HG03521 (cell line): Measurements from ENCODE around the gene ZNF684.
"Not testable (repeated sequence)": the region's sequence is repeated elsewhere in the genome, so short reads cannot be mapped to it uniquely, and the experiment has no call there.

Source experiments
- ATAC-seq: cut with Tn5 transposase; IDR thresholded peaks from one replicate; pipeline ENCODE4 v1.9.1; 2021; ENCODE audit warnings: mild to moderate bottlenecking, moderate library complexity; ENCODE audit not compliant: unreplicated experiment

ZNF684 gene

DNA sequence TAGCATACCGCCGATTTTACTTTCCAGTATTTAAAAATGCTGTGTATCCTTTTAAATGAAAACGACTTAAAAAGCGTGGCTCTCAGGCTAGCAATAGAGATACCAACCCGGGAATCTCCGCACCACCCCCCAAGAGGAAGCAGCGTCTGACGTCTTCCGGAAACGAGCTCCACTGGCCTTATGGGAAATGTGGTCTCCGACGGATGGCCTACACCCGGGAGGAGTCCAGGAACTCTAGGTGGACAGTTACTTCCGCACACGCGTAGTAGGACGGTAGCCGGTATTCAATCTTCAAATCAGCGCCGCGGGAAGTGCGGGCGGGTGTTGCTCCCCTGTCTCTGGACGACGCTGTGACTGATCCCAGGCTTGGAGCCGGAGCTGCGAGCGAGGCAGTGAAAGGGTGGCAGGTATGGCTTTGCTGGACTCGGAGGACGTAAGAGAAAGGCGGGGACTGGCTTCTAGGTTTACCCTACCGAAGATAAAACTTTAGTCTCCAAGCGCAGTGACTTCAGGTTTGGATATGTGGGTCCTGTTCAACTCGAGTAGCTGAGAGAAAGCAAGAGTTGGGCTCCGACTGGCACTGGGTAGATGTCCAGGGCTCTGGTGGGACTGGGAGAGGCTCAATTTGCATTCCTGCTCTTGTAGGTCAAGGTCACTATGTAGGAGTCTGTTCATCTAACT lies at the start of gene ZNF684:
ZNF684 (plus strand) TSS at position 257 of the 681 bp plus-strand sequence. CDS start 1,530 bp downstream, outside the sequence.
- ATAC-seq: peak; percentile 90

DNA sequence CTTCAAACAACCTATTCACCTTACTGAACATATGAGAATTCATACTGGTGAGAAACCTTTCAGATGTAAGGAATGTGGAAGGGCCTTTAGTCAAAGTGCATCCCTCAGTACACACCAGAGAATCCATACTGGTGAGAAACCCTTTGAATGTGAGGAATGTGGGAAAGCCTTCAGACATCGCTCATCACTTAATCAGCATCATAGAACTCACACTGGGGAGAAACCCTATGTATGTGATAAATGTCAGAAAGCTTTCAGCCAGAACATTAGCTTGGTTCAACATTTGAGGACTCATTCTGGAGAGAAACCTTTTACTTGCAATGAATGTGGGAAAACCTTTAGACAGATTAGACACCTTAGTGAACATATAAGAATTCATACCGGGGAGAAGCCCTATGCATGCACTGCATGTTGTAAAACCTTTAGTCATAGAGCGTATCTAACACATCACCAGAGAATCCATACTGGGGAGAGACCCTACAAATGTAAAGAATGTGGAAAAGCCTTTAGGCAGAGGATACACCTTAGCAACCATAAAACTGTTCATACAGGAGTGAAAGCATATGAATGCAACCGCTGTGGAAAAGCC lies 36.0 kb upstream of the ZNF684 start:
- ATAC-seq: no peak

DNA sequence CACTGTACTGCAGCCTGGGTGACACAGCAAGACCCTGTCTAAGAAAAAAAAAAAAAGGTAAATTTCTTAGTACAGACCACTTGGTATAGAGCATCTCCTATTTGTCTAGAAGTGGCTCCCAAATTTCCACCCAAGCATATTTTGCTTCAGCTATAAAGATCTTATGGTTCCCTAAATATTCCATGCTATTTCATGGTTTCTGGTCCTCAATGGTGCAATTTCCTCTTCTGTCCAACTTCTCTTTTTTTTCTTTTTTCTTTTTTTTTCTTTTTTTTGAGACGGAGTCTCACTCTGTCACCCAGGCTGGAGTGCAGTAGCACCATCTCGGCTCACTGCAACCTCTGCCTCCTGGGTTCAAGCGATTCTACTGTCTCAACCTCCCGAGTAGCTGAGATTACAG lies 28.8 kb upstream of the ZNF684 start:
- ATAC-seq: not testable (repeated sequence)

DNA sequence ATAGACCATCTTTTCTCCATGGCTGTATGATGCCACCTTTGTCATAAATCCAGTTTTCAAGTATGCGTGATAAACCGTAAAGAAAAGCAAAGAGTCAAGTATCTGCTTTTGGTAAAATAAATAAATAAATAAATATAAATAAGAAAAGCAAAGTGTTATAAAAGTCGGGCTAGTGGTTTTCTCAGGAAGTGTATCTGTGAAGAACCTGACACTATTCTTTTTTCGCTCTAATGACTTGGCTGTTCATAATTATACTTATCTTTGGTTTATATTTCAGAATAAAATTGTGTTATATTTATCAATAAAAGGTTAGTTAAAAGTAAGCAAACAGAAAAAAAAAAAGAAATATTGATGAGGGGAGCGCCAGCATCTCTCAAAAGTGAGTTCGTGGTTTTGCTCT lies 23.5 kb upstream of the ZNF684 start:
- no peak for ATAC-seq

DNA sequence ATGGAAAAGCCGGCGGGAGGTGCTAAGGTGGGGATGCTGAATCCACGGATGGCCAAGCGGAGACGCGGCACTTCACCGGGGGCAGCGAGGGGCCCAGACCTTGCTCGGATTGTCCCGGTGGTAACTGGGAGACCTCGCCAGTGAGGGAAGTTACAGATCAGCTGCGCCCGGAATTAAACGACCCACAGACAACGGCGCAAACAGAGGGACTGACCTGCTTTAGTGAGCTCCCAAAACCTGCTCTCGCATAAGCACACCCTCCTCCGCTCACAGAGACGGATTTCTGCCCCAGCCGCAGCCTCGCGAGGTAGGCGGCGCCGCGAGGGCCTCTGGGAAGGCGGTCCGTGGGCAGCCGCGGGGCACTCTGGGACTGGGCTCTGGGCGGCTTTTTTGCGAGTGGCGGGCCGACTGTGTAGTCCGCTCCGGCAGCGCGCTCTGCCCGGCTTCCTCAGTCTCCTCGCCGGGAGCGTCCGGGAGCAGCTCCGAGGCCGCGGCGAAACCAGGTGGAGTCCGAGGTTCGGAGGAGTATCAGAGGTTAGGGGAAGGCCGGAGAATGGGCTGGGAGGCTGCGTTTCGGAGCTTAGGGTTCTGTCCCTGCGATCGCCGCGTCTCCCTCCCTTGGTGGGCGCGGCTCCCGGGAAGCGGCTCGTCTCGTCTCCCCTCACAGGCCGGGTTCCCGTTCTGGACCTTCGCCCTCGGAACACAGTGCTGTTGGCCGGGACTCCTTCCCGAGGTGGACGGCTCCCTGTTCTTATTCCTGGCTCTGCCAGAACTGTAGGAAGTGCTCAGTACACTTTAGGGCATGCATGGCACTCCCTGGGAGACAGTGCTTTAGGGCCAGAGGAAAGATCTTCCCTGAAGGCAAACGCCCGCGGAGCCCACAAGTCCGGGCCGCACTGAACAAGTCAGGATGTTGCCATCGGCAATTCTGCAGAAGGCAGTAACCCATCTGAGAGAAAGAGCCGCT lies 22.8 kb upstream of the ZNF684 start, which contains the start of gene EXO5:
EXO5 (plus strand) TSS at position 393 of the 967 bp plus-strand sequence. CDS start 5,778 bp downstream, outside the sequence.
- peak; percentile 86 for ATAC-seq

DNA sequence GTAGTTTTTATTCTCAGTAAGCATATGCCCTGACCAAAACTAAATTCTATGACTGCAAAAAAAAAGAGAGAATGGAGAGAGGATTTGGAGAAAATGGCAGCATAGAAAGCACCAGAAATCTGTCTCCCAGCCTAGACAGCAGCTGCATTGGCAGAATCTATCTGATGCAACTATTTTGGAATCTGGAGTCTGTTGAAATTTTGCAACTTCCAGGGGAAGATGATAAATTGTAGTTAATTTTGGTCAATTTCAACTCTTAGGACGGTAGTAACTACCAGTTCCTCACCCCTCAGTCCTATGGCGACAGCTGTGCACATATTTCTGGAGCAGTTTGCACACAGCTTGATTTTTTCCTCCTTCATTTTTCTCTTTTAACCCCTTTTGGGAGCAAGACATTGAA lies 11.9 kb upstream of the ZNF684 start:
- no peak for ATAC-seq

DNA sequence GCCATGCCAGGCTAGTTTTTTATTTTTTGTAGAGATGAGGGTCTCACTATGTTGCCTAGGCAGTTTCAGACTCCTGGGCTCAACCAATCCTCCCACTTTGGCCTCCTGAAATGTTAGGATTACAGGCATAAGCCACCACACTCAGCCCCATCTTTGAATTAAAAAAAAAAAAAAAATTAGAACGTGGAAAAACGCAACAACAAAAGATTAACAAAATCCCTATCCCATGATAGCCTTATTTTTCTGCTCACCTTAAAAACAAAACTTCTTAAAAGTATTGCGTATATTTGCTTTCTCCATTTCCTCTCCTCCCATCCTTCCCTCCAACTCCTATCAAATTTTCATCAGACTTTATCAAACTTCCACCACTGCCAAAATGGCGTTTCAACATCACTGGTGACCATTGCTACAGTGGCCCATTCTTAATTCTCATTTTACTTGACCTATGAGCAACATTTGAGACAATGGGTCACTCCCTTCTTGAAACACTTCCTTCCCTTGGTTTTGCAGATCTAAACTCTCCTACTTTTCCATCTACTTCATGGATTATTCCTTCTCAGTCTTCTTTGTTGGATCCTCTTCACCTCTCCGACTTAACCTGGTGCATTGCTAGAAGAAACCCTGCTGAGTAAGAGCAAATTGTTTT lies 579 bp upstream of the ZNF684 start:
- peak; percentile 15 for ATAC-seq

DNA sequence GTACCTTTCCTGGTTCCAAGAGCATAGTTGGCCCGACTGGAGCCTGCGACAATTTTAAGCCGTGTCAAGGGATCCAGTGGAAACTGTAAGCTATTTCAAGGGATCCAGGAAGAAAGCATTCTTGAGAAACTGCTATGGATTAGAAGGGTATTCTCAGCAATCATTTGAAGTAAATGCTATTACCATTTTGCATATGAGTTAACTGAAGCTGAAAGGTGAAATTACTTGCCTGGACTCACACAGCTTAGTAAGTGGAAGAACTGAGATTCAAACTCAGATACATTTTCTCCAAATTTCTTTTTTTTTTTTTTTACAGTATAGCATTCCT lies 589 bp downstream of the ZNF684 start:
- ATAC-seq: no peak

DNA sequence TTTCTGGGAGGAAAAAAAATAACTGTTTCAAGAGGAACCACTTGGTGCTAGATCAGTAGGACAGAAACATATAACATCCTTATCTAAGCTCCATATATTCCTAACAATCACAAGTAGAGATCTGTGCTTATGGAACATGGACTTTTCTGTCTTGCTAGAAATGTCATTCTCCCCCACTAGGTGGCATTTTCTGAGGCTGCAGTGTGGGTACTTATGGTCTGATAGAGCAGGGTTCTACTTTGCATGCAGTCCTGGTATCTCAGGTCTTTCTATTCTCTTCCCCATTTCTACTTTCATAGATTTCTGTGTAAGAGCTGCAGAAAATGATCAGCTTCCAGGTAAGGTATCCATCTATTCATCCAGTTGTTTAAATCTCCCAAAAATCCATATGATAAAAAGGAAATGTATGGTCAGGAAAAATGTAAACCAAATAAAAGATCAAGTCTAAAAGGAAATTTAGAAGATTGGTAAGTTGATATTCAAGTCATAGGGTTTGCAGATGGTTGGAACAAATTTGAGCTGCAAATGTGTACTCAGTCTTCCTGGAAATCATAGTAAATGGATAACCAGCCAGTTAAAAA lies 1.5 kb downstream of the ZNF684 start:
- ATAC-seq: no peak

DNA sequence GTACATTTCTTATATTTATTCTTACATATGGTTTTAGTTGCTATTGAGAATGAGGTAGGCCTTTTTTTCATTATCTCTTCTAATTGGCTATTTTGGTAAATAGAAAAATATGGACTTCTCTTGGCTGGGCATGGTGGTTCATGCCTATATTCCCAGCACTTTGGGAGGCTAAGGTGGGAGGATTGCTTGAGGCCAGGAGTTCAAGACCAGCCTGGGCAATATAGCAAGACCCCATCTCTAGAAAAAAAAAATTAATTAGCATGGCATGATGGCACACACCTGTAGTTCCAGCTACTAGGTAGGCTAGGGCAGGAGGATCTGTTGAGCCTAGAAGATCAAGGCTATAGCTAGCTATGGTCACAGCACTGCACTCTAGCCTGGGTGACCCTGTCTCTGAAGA lies 3.2 kb downstream of the ZNF684 start:
- ATAC-seq: no peak

DNA sequence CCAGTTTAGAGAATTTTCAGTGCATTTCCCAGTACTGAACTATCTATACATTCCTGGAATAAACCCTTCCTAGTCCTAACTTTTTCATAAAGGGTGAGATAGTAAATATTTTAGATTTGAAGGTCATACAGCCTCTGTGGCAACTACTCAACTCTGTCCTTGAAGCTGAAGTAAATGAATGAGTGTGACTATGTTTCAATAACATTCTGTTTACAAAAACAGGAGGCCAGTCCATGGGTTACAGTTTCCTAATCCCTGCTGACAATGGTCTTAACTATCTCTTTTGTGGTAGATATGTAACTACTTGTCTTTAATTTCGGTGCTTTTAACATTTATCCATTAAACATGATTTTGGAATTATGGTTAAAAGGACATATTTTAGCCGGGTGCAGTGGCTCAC lies 4.3 kb downstream of the ZNF684 start:
- ATAC-seq: no peak

DNA sequence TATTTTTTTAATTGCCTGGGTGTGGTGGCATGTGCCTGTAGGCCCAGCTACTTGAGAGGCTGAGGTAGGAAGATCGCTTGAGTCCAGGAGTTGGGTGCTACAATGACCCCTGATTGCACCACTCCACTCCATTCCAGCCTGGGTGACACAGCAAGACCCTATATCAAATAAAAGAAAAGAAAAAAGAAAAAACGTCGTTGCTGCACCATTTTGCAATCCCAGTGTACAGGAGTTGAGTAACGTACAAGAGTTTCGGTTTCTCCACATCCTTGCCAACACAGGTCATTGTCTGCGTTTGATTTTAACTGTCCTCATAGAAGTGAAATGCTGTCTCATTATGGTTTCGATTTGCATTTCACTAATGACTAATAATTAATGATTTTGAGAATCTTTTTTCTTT lies 7.9 kb downstream of the ZNF684 start:
- no peak for ATAC-seq

DNA sequence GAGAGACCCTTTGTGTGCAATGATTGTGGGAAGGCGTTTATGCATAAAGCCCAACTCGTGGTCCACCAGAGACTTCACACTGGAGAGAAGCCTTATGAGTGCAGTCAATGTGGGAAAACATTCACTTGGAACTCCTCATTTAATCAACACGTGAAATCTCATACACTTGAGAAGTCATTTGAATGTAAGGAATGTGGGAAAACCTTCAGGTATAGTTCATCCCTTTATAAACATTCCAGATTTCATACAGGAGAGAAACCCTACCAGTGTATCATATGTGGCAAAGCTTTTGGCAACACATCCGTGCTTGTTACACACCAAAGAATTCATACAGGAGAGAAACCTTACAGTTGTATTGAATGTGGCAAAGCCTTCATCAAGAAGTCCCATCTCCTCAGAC lies 15.5 kb downstream of the ZNF684 start:
- ATAC-seq: no peak

DNA sequence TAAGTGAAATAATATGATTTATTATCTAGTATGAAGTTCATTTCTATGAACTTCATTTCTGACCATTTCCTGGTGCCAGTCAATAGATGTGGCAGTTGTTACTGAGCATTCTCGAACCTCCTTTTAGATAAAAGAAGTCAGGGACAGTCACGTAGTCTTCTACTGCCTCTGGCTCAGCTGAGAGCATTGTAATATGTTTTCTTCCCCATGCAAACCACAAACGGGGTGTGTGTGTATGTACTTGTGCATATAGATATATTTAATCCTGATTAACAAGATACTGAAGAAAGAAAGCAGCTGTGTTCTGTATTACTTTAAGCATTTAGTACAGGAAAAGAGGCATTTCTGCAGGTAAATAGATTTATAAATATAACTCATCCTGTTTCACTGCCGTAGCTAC lies 21.6 kb downstream of the ZNF684 start:
- no peak for ATAC-seq

DNA sequence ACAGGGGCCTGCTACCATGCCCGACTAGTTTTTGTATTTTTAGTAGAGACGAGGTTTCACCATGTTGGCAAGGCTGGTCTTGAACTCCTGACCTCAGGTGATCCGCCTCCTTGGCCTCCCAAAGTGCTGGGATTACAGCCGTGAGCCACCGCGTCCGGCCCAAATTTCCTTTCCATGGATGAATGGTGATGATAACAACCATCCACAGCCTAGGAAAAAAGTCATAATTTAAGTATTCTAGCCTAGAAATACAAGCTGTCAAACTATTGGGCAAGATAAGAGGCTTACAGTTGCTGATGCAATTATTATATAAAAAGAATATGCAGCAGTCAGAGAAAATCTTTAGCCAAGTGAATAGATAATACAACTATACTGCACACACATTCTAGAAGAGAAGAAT lies 23.4 kb downstream of the ZNF684 start:
- not testable (repeated sequence) for ATAC-seq

DNA sequence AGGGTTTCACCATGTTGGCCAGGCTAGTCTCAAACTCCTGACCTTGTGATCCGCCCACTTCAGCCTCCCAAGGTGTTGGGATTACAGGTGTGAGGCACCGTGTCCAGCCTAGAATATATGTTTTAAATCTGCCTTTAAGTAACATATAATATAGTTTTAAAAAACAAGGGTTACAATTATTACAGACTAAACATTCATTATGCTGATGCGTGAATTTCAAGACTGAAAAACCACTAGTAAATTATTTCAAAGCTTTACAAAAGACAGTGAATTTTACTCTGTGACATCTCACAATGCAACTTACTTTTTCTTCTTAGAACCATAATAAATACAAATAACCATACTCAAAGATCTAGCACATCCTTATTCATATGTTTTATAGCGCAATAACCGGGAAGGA lies 24.7 kb downstream of the ZNF684 start:
- ATAC-seq: no peak

DNA sequence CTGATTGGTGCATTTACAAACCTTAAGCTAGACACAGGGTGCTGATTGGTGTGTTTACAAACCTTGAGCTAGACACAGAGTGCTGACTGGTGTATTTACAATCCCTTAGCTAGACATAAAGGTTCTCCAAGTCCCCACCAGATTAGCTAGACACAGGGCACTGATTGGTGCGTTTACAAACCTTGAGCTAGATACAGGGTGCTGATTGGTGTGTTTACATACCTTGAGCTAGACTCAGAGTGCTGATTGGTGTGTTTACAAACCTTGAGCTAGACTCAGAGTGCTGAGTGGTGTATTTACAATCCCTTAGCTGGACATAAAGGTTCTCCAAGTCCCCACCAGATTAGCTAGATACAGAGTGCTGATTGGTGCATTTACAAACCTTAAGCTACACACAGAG lies 26.8 kb downstream of the ZNF684 start:
- not testable (repeated sequence) for ATAC-seq

DNA sequence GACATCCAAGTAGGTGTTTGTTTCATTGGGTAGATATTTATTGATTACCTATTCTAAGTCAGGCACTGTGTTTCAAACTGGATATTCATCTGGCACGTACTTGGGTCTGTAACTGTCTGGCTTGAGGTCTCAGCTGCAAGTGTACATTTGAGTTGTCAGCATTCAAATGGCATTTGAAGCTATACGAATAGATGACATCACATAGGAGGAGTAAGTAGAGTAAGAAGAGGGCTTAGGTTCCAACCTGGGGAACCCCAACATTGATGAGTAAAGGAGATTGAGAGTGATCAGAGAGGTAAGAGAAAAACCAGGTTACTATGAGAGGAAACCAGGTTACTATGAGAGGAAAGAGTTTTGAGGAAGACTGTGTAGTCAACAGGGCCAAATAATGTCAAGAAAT lies 30.7 kb downstream of the ZNF684 start:
- no peak for ATAC-seq

DNA sequence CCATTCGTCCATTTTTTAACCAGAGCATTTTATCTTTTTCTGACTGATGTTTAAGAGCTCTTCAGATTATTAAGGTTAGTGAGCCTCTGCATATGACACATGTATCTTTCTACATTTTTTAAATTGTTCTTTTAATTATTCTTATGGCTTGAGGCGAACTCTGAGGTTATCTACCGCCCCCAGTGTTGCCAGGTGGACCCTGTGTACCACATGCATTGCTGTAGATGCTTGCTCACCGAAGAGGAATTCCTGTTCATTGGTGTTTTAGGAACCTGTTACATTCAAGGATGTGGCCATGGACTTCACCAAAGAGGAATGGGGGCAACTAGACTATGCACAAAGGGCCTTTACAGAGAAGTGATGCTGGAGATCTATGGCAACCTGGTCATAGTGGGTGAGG lies 31.8 kb downstream of the ZNF684 start:
- ATAC-seq: no peak

DNA sequence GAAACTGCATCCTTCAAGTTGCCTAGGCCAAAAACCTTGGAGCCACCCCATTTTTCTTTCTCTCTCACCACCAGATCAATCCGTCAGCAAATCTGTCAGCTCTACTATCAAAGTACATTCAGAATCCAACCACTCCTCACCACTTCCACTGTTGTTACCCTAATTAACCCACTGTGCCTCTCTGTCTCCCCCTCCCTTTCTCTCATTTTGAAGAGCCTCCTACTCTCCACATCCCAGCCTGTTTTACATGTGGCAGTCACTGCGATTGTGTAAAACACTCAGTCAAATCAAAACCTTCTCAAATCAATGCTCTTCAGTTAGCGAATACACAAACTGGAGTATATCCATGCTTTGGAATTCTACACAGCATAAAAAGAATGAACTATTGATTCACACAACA lies 33.1 kb downstream of the ZNF684 start:
- no peak for ATAC-seq

DNA sequence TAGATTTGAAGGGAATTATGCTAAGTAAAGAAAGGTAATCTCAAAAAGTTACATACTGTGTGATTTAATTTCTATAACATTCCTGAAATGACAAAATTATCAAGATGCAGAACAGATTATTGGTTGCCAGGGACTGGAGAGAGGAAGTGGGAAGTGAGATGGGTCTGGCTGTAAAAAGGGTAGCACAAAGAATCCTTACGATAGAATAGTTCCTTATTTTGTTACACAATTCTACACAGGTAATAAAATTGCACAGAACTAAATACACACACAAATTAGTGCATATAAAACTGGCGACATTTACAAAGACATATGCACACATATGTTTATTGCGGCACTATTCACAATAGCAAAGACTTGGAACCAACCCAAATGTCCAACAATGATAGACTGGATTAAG lies 33.5 kb downstream of the ZNF684 start:
- no peak for ATAC-seq
